Right renal cortex interstitium (tissue), 3 donors: ENCODE measurements around the gene PTAFR. TPM values are rescaled to one million over a fixed set of nuclear protein-coding genes. Genes with fewer than 3 reads are reported as not detected.

ENCODE experiments used
- DNase-seq, 3 donors: peaks; one replicate each; pipeline ENCODE4 v3.0.0-alpha.2; 2013; ENCODE audit warnings: low read depth in 3 of 3, low spot score in 2 of 3
- polyA plus RNA-seq, 3 donors: library from polyadenylated mRNA; unstranded; fragments of 120-200 nt; gene quantifications; one replicate each; pipeline ENCODE4 v1.2.1, GENCODE V29; 2013; ENCODE audit not compliant: insufficient read length in 3 of 3

Gene PTAFR
- polyA plus RNA-seq, 3 donors = 2.0 to 2.9 (median 2.8) TPM

- DNase-seq = no peak
Measured at GRCh38 chr1:28178690-28179485, 2.4 kb upstream of the PTAFR start.

DNA sequence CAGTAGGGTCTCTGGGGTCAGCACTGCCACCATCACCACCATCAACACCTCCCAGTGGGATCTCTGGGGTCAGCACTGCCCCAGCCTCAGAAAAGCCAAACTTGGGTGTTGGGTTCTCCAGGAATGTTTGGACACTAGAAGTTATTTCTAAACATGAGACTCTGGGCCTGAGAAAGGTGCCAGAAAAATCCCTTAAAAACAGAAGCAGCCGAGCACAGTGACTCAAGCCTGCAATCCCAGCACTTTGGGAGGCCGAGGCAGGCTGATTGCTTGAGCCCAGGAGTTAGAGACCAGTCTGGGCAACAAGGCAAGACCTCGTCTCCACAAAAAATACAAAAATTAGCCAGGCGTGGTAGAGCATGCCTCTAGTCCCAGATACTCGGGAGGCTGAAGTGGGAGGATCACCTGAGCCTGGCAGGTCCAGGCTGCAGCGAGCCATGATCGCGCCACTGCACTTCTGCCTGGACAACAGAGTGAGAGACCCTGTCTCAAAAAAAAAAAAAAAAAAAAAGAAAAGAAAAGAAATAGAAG lies 470 bp downstream of the PTAFR start:
- no peak for DNase-seq

DNA sequence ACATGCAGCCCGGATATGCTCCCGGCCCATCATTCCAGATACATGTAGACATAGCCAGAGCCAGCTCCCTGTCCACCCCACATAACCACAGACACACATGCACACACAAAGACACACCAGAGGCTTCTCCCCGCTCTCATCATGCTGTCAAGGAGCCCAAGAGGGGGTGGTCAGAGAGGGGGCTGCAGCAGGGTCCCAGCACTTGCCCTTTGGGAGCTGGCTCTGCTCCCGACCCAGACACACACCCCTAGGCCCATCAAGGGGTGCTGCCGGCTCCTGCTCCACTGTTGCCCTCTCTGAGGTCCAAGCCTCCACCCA lies 2.6 kb downstream of the PTAFR start:
- DNase-seq = no peak

GRCh38 chr1:28173151-28173979 lies 3.1 kb downstream of the PTAFR start:
- DNase-seq = no peak

- no peak for DNase-seq
Measured at GRCh38 chr1:28172713-28173150, 3.8 kb downstream of the PTAFR start.

- DNase-seq = no peak
Measured at GRCh38 chr1:28171246-28171645, 5.2 kb downstream of the PTAFR start.

GRCh38 chr1:28170001-28170596 lies 6.4 kb downstream of the PTAFR start:
- DNase-seq = no peak

GRCh38 chr1:28163496-28164161 lies 12.9 kb downstream of the PTAFR start:
- no peak for DNase-seq

- DNase-seq = no peak
Measured at GRCh38 chr1:28162151-28162550, 14.3 kb downstream of the PTAFR start.

DNA sequence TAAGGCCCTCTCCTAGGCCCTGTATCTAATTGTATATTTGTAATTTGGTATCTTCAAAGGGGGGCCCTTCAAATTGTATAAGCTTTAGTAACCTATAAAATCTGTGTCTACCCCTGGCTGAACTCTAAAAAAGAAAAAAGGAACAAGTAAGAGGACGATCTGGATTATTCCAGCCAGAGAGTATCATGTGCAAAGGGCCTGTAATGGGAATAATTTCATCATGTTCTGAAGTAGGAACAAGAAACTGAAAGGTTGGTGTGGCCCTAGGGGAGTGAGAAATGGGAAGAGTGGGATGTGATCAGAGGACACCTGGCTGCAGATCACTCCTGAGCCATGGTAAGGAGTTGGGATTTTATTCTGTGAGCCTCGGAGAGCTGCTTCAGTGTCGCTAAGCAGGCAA lies 14.7 kb downstream of the PTAFR start:
- DNase-seq = no peak

- no peak for DNase-seq
Measured at GRCh38 chr1:28160782-28161266, 15.7 kb downstream of the PTAFR start.

DNA sequence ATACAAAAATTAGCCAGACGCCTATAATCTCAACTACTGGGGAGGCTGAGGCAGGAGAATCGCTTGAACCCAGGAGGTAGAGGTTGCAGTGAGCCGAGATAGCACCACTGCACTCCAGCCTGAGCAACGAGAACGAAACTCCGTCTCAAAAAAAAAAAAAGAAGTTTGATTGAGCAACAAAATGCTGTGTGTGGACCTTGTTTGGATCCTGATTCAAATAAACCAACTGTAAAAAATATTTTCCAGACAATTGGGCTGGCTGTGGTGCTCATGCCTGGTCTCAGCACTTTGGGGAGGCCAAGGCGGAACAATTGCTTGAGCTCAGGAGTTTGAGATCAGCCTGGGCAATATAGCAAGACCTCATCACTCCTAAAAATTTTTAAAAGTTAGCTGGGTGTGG lies 16.8 kb downstream of the PTAFR start:
- DNase-seq = no peak

DNA sequence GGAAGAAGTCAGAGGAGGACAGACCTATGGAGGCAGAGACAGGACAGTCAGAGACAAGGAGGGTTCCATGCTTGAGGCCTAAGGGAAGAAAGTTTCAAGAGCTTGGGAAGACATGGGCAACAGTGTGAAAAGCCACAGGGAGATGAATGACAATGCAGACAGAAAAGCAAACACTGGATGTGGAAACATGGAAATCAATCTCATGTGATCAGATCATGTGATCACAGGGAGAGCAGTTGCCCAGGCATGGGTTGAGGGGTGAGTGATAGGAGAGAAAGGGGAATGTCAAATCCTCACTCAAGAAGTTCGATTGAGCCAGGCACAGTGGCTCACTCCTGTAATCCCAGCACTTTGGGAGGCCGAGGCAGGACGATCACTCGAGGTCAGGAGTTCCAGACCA lies 17.2 kb downstream of the PTAFR start:
- no peak for DNase-seq

GRCh38 chr1:28157894-28158293 lies 18.6 kb downstream of the PTAFR start:
- no peak for DNase-seq

- DNase-seq = no peak
Measured at GRCh38 chr1:28156821-28157220, 19.7 kb downstream of the PTAFR start.

DNA sequence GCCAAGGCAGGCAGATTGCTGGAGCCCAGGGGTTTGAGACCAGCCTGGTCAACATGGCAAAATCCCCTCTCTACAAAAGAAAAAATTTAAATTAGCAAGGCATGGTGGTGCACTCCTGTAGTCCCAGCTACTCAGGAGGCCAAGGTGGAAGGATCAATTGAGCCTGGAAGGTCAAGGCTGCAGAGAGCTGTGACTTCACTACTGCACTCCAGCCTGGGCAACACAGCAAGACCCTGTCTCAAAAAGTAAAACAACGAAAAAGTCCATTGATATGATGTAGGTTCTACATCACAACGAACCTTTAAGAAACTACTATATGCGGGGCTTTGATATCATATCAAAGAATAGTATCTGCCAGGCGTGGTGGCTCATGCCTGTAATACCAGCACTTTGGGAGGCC lies 20.9 kb downstream of the PTAFR start:
- no peak for DNase-seq

GRCh38 chr1:28154078-28154594 lies 22.4 kb downstream of the PTAFR start:
- no peak for DNase-seq

- DNase-seq = no peak
Measured at GRCh38 chr1:28150125-28150780, 26.2 kb downstream of the PTAFR start.

GRCh38 chr1:28148880-28149195 lies 27.7 kb downstream of the PTAFR start:
- no peak for DNase-seq
